ENCODE data around the gene BBS9.

- TF ChIP-seq CTCF (IDR thresholded peaks at IDR 0.05; ENCODE audit: extremely low read depth in 1 of 2, insufficient read depth in 1 of 2, low read depth in 1 of 2, low read length in 2 of 2): no peak
- TF ChIP-seq POLR2A (IDR thresholded peaks at IDR 0.05; ENCODE audit: low read depth, low read length): no peak
- TF ChIP-seq GATA2 (IDR thresholded peaks at IDR 0.05; ENCODE audit: insufficient read depth, insufficient read length, low read depth, low read length): no peak
- TF ChIP-seq POLR2AphosphoS5 (IDR thresholded peaks at IDR 0.05; ENCODE audit: insufficient read depth, low read depth, low read length): no peak
- TF ChIP-seq FOS (IDR thresholded peaks at IDR 0.05; ENCODE audit: borderline replicate concordance, insufficient read depth, low read length): no peak
These were observed 505.2 kb downstream of the BBS9 start for GRCh38 chr7:33634606-33635005.

Measured in endothelial cell of umbilical vein (primary cell).